ENCODE measurements around the gene FHOD3. TPM values are rescaled to one million over a fixed set of nuclear protein-coding genes. Genes with fewer than 3 reads are reported as not detected.

FHOD3 gene
- polyA plus RNA-seq, 2 of the 4 experiments (the other 2 are of a cell fraction), result 2.5 to 3.6 TPM

DNA sequence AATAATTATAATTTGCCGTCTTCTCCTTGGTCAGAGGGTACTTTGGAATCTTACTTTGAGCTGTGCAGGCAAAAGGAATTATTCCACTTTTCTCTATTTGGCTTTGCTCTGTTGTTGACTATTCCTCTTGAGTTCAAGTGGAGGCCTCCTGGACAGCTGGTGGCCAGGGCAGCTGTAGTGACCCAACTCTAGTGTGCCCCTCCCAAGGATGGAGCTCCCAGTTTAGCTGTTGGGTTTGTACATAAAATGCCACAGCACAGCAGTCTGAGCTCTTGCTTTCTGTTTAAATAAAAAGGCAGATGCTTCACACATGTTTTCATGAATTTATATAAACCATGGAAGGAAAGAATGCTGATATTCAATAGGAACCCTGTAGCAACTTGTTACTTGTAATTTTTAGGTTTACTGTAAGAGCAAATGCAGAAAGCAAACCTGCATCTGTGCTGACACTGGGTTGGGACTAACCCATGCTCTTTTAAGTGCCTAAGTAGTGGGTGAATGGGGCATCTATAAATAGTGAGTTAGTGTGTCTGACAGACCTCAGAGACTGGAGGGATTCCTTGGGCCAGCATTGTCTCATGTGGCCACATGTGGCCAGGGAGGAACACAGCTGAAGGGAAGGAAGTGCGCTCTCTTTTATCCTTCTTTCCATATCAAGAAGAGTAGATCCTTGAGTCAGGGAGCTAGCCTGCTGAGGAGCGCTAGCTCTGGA lies 121.8 kb downstream of the FHOD3 start:
- Histone ChIP-seq H3K9me3 (no peaks in the 10 kb centered on the region), H3K27ac (no peak overlapping the region), H3K4me3 (no peak overlapping the region), H3K4me2 (no peak overlapping the region), H3K4me1 (no peaks in the 10 kb centered on the region)
- ATAC-seq, result no peak
- DNase-seq (ENCODE audit: low read depth in 1 of 2, low spot score in 1 of 2), result no peak
- ChIA-PET POLR2A (no interaction called here), CTCF (no interaction called here)
- 89% methylated on average over 3 of the region's 3 CpGs for WGBS (ENCODE audit: missing lambda C conversion rate)
- TF ChIP-seq ZNF302 (CRISPR knock-in tag; IDR thresholded peaks at IDR 0.05) (no peak), FOSB (CRISPR knock-in tag; IDR thresholded peaks at IDR 0.05) (no peak), CEBPB (IDR thresholded peaks at IDR 0.05) (no peak), SMC3 (IDR thresholded peaks at IDR 0.05) (no peak), GATA3 (IDR thresholded peaks at IDR 0.05; ENCODE audit: borderline replicate concordance) (no peak), FOXS1 (CRISPR knock-in tag; IDR thresholded peaks at IDR 0.05) (no peak), BHLHE40 (IDR thresholded peaks at IDR 0.05; ENCODE audit: low read depth, low read length) (no peak), KDM1A (IDR thresholded peaks at IDR 0.05; ENCODE audit: low read depth) (no peak)
- TF ChIP-seq, protein P1, sequence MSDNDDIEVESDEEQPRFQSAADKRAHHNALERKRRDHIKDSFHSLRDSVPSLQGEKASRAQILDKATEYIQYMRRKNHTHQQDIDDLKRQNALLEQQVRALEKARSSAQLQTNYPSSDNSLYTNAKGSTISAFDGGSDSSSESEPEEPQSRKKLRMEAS (IDR thresholded peaks at IDR 0.05), result no peak
- no peak for FAIRE-seq

DNA sequence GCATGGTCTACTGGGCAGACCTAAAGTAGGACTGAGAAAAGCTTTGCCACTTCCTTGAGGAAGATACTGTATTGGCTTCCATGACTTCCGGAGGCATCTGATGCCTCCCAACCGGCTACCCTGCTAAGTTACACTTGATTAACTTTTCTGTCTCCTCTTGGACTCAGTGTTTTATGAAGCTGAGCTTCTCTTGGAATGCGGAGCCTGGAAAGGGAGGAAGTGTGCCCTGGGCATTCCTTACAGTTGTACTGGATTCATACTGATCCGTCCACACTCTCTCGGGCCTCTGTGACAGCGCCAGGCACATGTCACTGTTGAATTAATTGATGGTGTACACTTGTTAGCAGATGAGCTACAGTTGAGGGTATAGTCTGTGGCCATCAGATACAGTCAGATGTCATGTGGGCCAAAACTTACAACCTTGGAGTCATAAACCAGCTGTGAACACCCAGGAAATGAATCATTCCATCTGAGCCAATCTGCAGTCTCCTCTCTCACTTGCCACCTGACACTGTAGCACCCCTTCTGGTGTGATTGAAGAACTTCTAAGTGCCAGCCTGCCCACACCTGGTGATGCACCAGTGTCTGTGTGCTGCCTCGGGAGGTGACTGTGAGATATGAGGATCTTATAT lies 122.5 kb downstream of the FHOD3 start:
- Histone ChIP-seq H3K4me1 (no peaks in the 10 kb centered on the region), H3K4me2 (no peak overlapping the region), H3K9me3 (no peaks in the 10 kb centered on the region), H3K4me3 (no peak overlapping the region), H3K27ac (no peak overlapping the region)
- 68% methylated on average over 7 of the region's 7 CpGs for WGBS (ENCODE audit: missing lambda C conversion rate)
- ATAC-seq (peak; percentile 69 to 81), DNase-seq (ENCODE audit: low read depth in 1 of 2, low spot score in 1 of 2) (peak in 1 of 2 experiments; percentile 39), FAIRE-seq (no peak)
- no peak for TF ChIP-seq KDM5A (IDR thresholded peaks at IDR 0.05)
- no peak for TF ChIP-seq JUNB (IDR thresholded peaks at IDR 0.05)
- TF ChIP-seq, protein P2, sequence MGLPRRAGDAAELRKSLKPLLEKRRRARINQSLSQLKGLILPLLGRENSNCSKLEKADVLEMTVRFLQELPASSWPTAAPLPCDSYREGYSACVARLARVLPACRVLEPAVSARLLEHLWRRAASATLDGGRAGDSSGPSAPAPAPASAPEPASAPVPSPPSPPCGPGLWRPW (IDR thresholded peaks at IDR 0.05), result no peak
- CTCF ChIA-PET, result interaction anchor here (1.6 kb wide), 1 partner anchor 28 kb away, joined by 4 read pairs; no protein-coding TSS in a partner anchor
- POLR2A ChIA-PET, result no interaction called here

DNA sequence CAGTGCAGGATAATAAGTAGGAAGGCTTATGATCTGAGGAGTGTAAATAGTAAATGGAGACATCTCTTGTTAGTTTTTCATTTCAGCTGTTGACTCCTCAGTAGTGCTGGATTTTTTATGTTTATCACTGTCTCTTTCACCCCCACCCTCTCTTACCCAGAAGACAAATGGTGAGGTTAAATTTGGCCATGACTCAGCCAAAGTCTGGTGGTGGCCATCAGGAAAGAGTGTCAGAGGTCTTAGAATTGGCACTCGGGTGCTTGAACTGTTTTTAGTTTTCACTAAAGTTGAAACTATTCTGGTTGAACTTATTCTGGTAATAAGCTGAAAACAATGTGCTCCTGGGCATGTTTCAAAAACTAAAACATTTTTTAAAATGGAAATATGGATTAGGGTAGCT lies 123.3 kb downstream of the FHOD3 start:
- Histone ChIP-seq H3K27ac (no peak overlapping the region), H3K4me3 (no peak overlapping the region), H3K4me1 (no peaks in the 10 kb centered on the region), H3K9me3 (no peaks in the 10 kb centered on the region), H3K4me2 (no peak overlapping the region)
- ChIA-PET CTCF (interaction anchor here (1.6 kb wide), 1 partner anchor 28 kb away, joined by 4 read pairs; no protein-coding TSS in a partner anchor), POLR2A (no interaction called here)
- no peak for FAIRE-seq
- ATAC-seq, result no peak
- no peak for DNase-seq (ENCODE audit: low read depth in 1 of 2, low spot score in 1 of 2)
- no peak for TF ChIP-seq HOXA7 (CRISPR knock-in tag; IDR thresholded peaks at IDR 0.05)
- TF ChIP-seq, protein P3, sequence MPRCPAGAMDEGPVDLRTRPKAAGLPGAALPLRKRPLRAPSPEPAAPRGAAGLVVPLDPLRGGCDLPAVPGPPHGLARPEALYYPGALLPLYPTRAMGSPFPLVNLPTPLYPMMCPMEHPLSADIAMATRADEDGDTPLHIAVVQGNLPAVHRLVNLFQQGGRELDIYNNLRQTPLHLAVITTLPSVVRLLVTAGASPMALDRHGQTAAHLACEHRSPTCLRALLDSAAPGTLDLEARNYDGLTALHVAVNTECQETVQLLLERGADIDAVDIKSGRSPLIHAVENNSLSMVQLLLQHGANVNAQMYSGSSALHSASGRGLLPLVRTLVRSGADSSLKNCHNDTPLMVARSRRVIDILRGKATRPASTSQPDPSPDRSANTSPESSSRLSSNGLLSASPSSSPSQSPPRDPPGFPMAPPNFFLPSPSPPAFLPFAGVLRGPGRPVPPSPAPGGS (IDR thresholded peaks at IDR 0.05), result no peak
- no peak for TF ChIP-seq JUNB (IDR thresholded peaks at IDR 0.05)
- no peak for TF ChIP-seq HDAC2 (IDR thresholded peaks at IDR 0.05)
- TF ChIP-seq HOXB13 (CRISPR knock-in tag; IDR thresholded peaks at IDR 0.05; ENCODE audit: low read depth), result no peak
- TF ChIP-seq, protein P4, sequence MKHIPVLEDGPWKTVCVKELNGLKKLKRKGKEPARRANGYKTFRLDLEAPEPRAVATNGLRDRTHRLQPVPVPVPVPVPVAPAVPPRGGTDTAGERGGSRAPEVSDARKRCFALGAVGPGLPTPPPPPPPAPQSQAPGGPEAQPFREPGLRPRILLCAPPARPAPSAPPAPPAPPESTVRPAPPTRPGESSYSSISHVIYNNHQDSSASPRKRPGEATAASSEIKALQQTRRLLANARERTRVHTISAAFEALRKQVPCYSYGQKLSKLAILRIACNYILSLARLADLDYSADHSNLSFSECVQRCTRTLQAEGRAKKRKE (CRISPR knock-in tag; IDR thresholded peaks at IDR 0.05; ENCODE audit: low read depth), result no peak
- TF ChIP-seq ZC3H11A (IDR thresholded peaks at IDR 0.05), result no peak
- TF ChIP-seq RFX5 (IDR thresholded peaks at IDR 0.05), result no peak
- TF ChIP-seq CHD4 (IDR thresholded peaks at IDR 0.05; ENCODE audit: borderline replicate concordance), result no peak
- no peak for TF ChIP-seq CBX2 (IDR thresholded peaks at IDR 0.05; ENCODE audit: borderline replicate concordance, low read depth)
- no peak for TF ChIP-seq EHMT2 (IDR thresholded peaks at IDR 0.05; ENCODE audit: low read depth)
- TF ChIP-seq, protein P2 (IDR thresholded peaks at IDR 0.05), result no peak
- TF ChIP-seq HEYL (CRISPR knock-in tag; IDR thresholded peaks at IDR 0.05), result no peak
- WGBS (ENCODE audit: missing lambda C conversion rate), result 31% methylated on average over 1 of the region's 1 CpG
